ENCODE data around the gene TRIL.

The TRIL gene

DNA sequence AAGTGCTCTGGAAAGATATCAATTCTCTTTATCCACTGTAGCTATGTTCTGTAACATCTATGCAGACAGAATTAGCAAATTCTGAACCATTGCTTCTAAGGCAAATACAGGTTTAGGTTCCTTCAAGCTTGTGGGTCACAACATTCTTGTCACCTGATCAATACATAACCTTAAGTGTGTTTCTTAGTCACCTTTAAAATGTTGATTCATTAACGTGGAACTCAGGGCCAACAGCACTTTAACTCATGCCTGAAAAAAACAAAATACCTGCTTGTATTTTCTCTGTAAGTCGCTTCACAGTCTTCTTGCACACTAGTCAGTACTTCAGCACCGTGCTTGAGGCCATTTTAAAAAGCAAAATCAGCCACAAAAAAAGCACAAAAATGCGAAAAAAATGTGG, 35.2 kb upstream of the TRIL start:
- H3K27me3 ChIP-seq (replicated peaks; ENCODE audit: control insufficient read depth, insufficient read depth, low read length) = no peaks in the 10 kb centered on the region
- TF ChIP-seq, protein P1, sequence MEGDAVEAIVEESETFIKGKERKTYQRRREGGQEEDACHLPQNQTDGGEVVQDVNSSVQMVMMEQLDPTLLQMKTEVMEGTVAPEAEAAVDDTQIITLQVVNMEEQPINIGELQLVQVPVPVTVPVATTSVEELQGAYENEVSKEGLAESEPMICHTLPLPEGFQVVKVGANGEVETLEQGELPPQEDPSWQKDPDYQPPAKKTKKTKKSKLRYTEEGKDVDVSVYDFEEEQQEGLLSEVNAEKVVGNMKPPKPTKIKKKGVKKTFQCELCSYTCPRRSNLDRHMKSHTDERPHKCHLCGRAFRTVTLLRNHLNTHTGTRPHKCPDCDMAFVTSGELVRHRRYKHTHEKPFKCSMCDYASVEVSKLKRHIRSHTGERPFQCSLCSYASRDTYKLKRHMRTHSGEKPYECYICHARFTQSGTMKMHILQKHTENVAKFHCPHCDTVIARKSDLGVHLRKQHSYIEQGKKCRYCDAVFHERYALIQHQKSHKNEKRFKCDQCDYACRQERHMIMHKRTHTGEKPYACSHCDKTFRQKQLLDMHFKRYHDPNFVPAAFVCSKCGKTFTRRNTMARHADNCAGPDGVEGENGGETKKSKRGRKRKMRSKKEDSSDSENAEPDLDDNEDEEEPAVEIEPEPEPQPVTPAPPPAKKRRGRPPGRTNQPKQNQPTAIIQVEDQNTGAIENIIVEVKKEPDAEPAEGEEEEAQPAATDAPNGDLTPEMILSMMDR (IDR thresholded peaks at IDR 0.05; ENCODE audit: insufficient read depth, low read length, poor library complexity, severe bottlenecking) = no peak

DNA sequence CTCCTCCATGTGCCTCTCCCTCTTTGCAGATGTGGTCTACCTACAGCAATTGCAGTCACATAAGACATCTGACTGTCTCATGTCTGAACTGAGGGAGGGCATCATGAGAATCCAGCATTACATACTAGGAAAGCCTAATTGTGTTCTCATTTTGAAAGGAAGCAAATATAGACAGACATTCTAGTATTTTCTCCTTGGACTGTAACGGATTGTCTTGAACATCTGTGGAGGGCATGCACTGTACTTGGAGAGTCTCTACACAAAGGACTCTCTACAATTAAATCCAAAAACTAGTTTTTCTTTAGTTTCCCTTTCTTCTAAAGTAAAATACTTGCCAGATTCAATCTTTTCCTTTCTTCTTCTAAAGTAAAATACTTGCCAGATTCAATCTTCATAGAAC, 34.7 kb upstream of the TRIL start:
- H3K36me3 ChIP-seq (ENCODE audit: control insufficient read depth, insufficient read depth, low read length) = no peaks in the 10 kb centered on the region
- TF ChIP-seq, protein P1 (IDR thresholded peaks at IDR 0.05; ENCODE audit: insufficient read depth, low read length, poor library complexity, severe bottlenecking) = no peak
- no peak overlapping the region for H3K4me3 ChIP-seq (replicated peaks; ENCODE audit: low read depth, low read length)
- no peak for DNase-seq (ENCODE audit: extremely low read depth, insufficient read length)
- no peaks in the 10 kb centered on the region for H3K27me3 ChIP-seq (replicated peaks; ENCODE audit: control insufficient read depth, insufficient read depth, low read length)

More for the DNA sequence above, 35.2 kb upstream of the TRIL start:
- DNase-seq (ENCODE audit: extremely low read depth, insufficient read length) = no peak
- Histone ChIP-seq H3K4me3 (replicated peaks; ENCODE audit: low read depth, low read length) (no peak overlapping the region), H3K36me3 (ENCODE audit: control insufficient read depth, insufficient read depth, low read length) (no peaks in the 10 kb centered on the region)

DNA sequence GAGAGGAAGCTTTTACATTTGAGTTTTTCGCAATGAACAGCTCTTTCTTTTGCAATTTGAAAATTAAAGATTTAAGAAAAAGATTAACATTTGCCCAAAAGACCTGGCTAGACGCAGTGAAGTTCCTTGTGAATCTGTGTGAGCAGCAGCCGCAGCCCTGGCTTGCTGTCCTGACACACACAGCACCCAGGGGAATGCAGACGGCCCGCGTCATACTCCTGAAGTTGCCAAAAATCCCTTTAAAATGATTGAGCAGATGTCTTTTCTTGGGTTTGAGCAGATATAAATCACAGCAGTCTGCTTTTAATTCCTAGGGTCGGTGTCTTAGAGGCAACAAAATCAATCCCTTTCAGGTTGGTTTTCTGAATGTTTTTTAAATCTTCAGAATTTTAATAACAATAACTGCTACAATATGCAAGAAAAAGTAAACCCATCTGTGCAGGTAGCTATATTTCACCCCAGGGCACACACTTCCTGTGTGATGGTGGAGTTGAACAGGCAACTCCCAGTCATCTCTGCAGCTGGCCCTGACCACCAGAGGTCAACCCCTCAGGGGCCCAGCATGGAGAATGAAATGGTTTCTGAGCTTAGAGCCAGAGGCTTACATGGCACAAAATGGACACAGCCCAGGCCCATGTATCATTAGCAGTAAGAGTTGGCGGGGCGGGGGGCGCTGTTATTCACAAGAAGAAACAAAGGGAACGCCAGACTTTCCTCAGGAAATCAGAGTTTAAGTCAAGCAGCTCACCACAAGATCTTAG, 32.2 kb upstream of the TRIL start:
- Histone ChIP-seq H3K4me3 (replicated peaks; ENCODE audit: low read depth, low read length) (no peak overlapping the region), H3K36me3 (ENCODE audit: control insufficient read depth, insufficient read depth, low read length) (no peaks in the 10 kb centered on the region), H3K27me3 (replicated peaks; ENCODE audit: control insufficient read depth, insufficient read depth, low read length) (no peaks in the 10 kb centered on the region)
- TF ChIP-seq, protein P1 (IDR thresholded peaks at IDR 0.05; ENCODE audit: insufficient read depth, low read length, poor library complexity, severe bottlenecking) = no peak
- DNase-seq (ENCODE audit: extremely low read depth, insufficient read length) = no peak

DNA sequence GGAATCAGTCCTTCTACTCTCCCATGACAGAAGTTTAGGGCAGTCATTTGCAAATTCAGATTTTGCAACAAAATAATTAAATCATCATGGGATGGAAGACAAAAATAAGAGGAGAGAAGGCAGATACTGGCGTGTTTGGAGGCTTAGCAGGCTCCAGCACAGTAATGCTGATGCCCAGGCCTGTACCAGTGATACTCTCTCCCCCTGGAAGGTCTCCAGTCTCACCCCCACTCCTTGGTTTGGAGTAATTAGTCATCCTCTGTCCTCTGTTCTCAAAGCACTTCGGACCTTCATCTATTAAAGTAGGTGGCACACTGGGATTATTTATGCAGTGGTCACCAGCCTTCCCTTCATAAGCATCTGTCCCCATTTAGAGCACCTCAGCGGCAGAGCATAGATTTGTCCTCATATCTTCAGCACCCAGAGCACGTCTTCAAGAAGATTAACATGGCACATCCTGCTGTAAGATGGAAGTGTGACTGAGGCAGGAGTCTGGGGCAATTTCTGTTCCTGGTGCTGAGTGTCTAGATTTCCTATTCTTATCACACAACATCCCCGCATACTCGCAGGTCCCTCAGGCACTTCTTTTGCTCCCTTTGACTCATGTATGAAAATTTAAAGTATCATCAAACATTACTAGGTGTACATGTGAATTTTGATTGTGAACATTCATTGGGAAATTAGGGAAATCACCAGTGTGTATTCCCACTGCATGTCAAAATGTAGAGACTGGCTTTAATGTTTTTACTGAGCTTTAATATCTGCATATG, 31.3 kb upstream of the TRIL start:
- H3K27me3 ChIP-seq (replicated peaks; ENCODE audit: control insufficient read depth, insufficient read depth, low read length) = no peaks in the 10 kb centered on the region
- no peak for DNase-seq (ENCODE audit: extremely low read depth, insufficient read length)
- no peaks in the 10 kb centered on the region for H3K36me3 ChIP-seq (ENCODE audit: control insufficient read depth, insufficient read depth, low read length)
- no peak overlapping the region for H3K4me3 ChIP-seq (replicated peaks; ENCODE audit: low read depth, low read length)
- TF ChIP-seq, protein P1 (IDR thresholded peaks at IDR 0.05; ENCODE audit: insufficient read depth, low read length, poor library complexity, severe bottlenecking) = no peak

DNA sequence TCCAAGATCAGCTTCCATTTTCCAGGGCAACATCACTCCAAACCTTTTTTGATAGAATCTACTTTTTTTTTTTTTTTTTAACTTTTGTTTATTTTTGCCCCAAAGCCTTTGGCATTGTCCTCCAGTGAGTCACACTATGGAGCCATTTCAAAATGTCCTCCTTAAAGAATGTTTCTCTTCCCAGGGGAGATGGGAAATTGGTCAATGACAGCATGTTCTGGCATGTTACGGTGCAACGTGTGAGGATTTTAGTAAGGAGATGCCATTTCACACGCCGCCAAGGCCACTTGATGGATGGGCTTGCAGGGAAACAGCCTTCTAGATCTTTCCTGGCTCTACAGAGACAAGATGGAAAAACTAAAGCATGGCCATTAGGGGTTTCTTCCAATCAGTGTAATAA, 30.7 kb upstream of the TRIL start:
- Histone ChIP-seq H3K27me3 (replicated peaks; ENCODE audit: control insufficient read depth, insufficient read depth, low read length) (no peaks in the 10 kb centered on the region), H3K4me3 (replicated peaks; ENCODE audit: low read depth, low read length) (no peak overlapping the region), H3K36me3 (ENCODE audit: control insufficient read depth, insufficient read depth, low read length) (no peaks in the 10 kb centered on the region)
- TF ChIP-seq, protein P1 (IDR thresholded peaks at IDR 0.05; ENCODE audit: insufficient read depth, low read length, poor library complexity, severe bottlenecking) = no peak
- no peak for DNase-seq (ENCODE audit: extremely low read depth, insufficient read length)

All from GM06990 (cell line).